ENCODE measurements around the gene MIP. TPM values are rescaled to one million over a fixed set of nuclear protein-coding genes. Genes with fewer than 3 reads are reported as not detected.
A peak's percentile ranks its signal among the peaks of the same experiment; 100 is the strongest.
"Not testable (repeated sequence)": the region's sequence is repeated elsewhere in the genome, so short reads cannot be mapped to it uniquely, and the experiment has no call there.

Gene MIP
- 0.26 and 0.51 TPM in 2 replicates for total RNA-seq

DNA sequence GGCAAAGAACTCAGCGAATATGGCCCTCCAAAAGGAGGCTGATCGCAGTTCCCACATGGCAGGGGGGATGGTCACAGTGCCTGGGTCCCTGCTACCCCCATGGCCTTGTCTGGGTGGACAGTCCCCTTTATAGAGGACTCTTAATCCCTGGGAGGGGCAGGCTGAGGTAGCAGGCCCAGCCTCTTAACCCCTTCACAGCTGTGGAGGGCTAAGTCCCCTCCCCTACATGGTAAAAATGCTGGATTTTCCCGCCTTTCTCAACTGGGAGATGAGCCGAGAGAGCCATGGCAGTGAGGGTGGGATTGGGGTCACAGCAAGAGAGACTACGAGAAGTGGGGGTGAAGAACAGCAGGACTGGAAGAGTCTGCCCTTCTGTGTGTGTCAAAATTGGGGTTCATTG lies at the start of gene MIP:
TSS of gene MIP (minus strand) at position 101 of the 400 bp plus-strand sequence. CDS start at position 57, 44 bp downstream.
- no peak for DNase-seq (ENCODE audit: low read depth in 2 of 2)

- not testable (repeated sequence) for DNase-seq (ENCODE audit: low read depth in 2 of 2)
Measured at GRCh38 chr12:56499879-56500278, 45.4 kb upstream of the MIP start.

- DNase-seq (ENCODE audit: low read depth in 2 of 2): not testable (repeated sequence)
Measured at GRCh38 chr12:56499452-56499851, 45.0 kb upstream of the MIP start.

GRCh38 chr12:56498126-56498902 lies 43.9 kb upstream of the MIP start:
- not testable (repeated sequence) for DNase-seq (ENCODE audit: low read depth in 2 of 2)

DNA sequence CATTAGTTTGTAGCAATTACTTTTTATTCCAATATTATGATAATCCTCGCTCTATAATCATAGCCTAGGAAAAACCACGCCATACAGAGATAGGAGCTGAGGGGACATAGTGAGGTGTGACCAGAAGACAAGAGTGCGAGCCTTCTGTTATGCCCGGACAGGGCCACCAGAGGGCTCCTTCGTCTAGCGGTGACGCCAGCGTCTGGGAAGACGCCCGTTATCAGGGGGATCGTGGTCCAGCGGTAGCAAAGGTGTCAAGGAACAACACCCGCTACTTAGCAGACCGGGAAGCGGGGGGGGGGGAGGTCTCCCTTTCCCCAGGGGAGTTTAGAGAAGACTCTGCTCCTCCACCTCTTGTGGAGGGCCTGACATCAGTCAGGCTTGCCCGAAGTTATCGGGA lies 42.2 kb upstream of the MIP start:
- peak in 1 of 2 donors; percentile 24 for DNase-seq (ENCODE audit: low read depth in 2 of 2)

DNA sequence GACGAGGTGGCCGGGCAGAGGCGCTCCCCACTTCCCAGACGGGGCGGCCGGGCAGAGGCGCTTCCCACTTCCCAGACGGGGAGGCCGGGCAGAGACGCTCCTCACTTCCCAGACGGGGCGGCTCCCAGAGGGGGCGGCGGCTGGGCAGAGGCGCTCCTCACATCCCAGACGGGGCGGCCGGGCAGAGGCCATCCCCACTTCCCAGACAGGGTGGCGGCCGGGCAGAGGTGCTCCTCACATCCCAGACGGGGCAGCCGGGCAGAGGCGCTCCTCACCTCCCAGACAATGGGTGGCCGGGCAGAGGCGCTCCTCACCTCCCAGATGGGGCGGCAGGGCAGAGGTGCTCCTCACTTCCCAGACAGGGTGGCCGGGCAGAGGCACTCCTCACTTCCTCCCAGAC lies 40.0 kb upstream of the MIP start:
- DNase-seq (ENCODE audit: low read depth in 2 of 2): not testable (repeated sequence)

- not testable (repeated sequence) for DNase-seq (ENCODE audit: low read depth in 2 of 2)
Measured at GRCh38 chr12:56494106-56494415, 39.6 kb upstream of the MIP start.

DNA sequence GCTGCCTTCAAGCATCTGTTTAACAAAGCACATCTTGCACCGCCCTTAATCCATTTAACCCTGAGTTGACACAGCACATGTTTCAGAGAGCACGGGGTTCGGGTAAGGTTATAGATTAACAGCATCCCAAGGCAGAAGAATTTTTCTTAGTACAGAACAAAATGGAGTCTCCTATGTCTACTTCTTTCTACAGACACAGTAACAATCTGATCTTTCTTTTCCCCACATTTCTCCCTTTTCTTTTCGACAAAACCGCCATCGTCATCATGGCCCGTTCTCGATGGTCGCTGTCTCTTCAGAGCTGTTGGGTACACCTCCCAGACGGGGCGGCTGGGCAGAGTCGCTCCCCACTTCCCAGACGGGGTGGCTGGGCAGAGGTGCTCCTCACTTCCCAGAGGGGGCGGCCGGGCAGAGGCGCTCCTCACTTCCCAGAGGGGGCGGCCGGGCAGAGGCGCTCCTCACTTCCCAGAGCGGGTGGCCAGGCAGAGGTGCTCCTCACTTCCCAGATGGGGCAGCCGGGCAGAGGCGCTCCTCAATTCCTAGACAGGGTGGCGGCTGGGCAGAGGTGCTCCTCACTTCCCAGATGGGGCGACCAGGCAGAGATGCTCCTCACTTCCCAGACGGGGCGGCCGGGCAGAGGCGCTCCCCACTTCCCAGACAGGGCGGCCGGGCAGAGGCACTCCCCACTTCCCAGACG lies 39.1 kb upstream of the MIP start:
- not testable (repeated sequence) for DNase-seq (ENCODE audit: low read depth in 2 of 2)

GRCh38 chr12:56490360-56490759 lies 35.9 kb upstream of the MIP start:
- no peak for DNase-seq (ENCODE audit: low read depth in 2 of 2)

DNA sequence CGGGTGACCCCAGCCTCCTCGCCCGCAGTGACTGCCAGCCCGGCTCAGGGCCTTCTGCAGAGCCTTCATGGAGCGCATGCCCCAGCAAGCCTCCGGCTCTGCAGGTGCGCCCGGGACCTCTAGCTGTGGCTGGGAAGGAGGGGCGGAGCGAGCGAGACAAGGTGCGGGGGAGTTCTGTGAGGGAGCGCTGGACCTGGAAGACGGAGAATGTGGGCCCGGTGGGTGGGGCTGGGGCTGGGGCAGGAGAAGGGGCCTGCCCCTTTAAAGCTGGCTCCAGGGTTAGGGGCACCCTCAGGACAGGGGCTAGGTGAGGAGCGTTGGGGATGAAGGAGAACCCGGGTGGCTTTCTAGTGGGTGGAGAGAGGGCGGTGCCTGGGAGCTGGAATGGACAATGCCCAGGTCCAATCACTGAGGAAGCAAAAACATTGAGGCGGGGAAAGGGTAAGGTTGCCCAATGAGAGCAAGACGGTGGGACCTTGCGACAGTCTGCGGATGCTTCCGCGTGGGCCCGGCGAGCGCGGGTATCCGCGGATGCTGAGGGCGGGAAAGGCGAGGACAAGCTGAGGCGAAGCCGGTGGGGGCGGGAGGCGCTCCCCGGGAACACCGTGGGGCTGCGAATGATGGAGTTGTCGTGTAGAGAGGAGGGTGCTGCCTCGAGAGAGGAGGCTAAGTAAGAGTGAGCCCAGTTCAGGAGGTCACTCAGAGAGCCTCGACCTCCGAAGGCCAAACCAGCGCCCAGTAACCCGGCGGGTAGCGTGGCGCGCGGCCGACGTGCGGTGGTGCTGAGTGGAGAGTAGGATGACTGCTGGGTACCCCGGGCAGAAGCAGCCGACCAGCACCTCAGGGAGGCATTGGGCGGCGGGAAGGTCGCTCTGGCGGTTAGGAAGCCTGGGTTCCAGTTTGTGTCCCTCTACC lies 33.8 kb upstream of the MIP start, which contains the start of gene GLS2:
TSS of gene GLS2 (minus strand) at position 121 of the 915 bp plus-strand sequence. CDS start at position 78, 43 bp downstream.
- DNase-seq (ENCODE audit: low read depth in 2 of 2): peak; percentile 59 to 71

- peak in 1 of 2 donors; percentile 17 for DNase-seq (ENCODE audit: low read depth in 2 of 2)
Measured at GRCh38 chr12:56487448-56488040, 33.1 kb upstream of the MIP start.

GRCh38 chr12:56486694-56487093 lies 32.2 kb upstream of the MIP start:
- DNase-seq (ENCODE audit: low read depth in 2 of 2): no peak

GRCh38 chr12:56484566-56484965 lies 30.1 kb upstream of the MIP start:
- no peak for DNase-seq (ENCODE audit: low read depth in 2 of 2)

- DNase-seq (ENCODE audit: low read depth in 2 of 2): no peak
Measured at GRCh38 chr12:56479625-56480024, 25.2 kb upstream of the MIP start.

DNA sequence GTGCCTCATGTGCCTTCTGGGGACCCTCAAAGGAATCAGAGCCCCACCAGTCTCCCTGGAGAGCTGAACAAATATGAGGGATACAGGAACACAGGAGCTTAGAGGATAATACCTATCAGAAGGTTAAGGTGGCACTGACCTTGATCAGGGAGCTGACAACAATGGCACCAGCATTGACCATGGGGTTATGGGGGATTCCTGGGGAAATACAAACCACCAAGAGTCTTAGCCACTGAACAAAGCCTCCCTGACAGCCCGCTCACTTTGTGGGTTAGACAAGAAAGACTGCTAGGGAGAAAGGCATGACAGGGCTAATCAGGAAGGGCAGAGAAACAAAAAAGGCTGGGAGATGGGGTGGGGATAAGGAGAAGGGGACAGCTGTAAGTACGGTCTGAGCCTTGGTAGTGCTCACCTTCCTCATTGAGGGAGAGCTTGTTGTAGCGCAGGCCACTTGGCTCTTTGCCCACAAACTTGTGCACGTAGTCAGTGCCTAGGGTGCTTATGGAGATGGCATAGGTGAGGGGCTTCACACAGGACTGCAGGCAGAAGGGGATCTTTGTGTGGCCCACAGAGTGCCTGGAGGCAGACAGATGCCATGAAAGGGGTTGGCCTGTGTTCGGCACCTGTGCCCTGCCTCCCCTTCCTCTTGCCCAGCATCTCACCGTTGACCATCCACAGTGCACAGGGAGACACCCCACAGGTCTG lies 23.2 kb upstream of the MIP start:
- no peak for DNase-seq (ENCODE audit: low read depth in 2 of 2)

DNA sequence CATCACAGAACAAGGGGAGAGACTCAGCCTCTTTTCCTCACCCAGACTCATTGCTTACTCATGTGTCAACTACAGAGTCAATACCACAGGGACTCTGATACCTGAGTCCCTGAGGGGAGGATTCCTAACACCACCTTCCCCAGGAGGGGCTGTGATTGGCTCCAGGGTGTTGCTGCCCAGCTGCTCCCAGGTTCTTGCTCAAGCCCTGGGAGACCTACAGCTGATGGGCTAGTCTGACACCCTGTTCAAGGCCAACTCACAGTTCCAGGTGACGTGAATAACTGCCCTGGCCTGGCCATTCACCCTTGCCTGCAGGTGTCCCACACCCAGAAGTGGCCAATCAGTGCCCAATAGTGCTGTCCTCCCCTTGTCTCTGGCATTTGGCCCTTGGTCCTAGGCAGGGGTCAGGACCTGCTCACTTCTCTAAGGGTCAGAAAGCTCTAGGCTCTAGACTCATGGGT lies 22.5 kb upstream of the MIP start:
- DNase-seq (ENCODE audit: low read depth in 2 of 2): no peak

GRCh38 chr12:56476143-56476542 lies 21.7 kb upstream of the MIP start:
- no peak for DNase-seq (ENCODE audit: low read depth in 2 of 2)

- DNase-seq (ENCODE audit: low read depth in 2 of 2): no peak
Measured at GRCh38 chr12:56474389-56474788, 19.9 kb upstream of the MIP start.

- DNase-seq (ENCODE audit: low read depth in 2 of 2): peak in 1 of 2 donors; percentile 40
Measured at GRCh38 chr12:56469007-56469930, 14.8 kb upstream of the MIP start.
